ENCODE results near the gene IQGAP2. TPM values are rescaled to one million over a fixed set of nuclear protein-coding genes. Genes with fewer than 3 reads are reported as not detected.

Gene IQGAP2
- total RNA-seq, 1 donor from 2014 or later = not detected

GRCh38 chr5:76616206-76616605 is 213.1 kb downstream of the IQGAP2 start:
- Histone ChIP-seq H3K27me3 (ENCODE audit: control insufficient read depth, insufficient read depth, low read length) (no peaks in the 10 kb centered on the region), H3K36me3 (ENCODE audit: control insufficient read depth, insufficient read depth, low read length) (no peaks in the 10 kb centered on the region), H3K4me3 (ENCODE audit: low read depth, low read length) (no peak overlapping the region)
- TF ChIP-seq CTCF (IDR thresholded peaks at IDR 0.05; ENCODE audit: insufficient read depth, low read length, severe bottlenecking) = no peak
- FAIRE-seq (no peak), DNase-seq (ENCODE audit: low read depth) (no peak)

DNA sequence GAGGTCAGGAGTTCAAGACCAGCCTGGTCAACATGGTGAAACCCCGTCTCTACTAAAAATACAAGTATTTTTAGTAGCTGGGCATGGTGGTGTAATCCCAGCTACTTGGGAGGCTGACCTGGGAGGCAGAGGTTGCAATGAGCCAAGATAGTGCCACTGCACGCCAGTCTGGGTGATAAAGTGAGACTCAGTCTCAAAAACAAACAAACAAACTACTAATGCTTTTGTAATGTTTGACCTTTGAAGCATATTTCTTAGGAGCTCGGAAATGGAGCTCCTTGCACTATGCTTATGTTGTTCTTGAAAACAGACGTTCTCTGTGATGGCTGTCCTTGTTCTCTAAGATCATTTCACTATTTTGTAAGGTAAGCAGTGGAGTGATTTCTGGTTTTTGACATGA is 214.1 kb downstream of the IQGAP2 start:
- TF ChIP-seq CTCF (IDR thresholded peaks at IDR 0.05; ENCODE audit: insufficient read depth, low read length, severe bottlenecking) = no peak
- Histone ChIP-seq H3K36me3 (ENCODE audit: control insufficient read depth, insufficient read depth, low read length) (no peaks in the 10 kb centered on the region), H3K27me3 (ENCODE audit: control insufficient read depth, insufficient read depth, low read length) (no peaks in the 10 kb centered on the region), H3K4me3 (ENCODE audit: low read depth, low read length) (no peak overlapping the region)
- no peak for FAIRE-seq
- DNase-seq (ENCODE audit: low read depth) = no peak

GRCh38 chr5:76617675-76618074 is 214.6 kb downstream of the IQGAP2 start:
- TF ChIP-seq CTCF (IDR thresholded peaks at IDR 0.05; ENCODE audit: insufficient read depth, low read length, severe bottlenecking) = no peak
- peak; percentile 13 for DNase-seq (ENCODE audit: low read depth)
- FAIRE-seq = no peak
- Histone ChIP-seq H3K36me3 (ENCODE audit: control insufficient read depth, insufficient read depth, low read length) (no peaks in the 10 kb centered on the region), H3K4me3 (ENCODE audit: low read depth, low read length) (no peak overlapping the region), H3K27me3 (ENCODE audit: control insufficient read depth, insufficient read depth, low read length) (no peaks in the 10 kb centered on the region)

DNA sequence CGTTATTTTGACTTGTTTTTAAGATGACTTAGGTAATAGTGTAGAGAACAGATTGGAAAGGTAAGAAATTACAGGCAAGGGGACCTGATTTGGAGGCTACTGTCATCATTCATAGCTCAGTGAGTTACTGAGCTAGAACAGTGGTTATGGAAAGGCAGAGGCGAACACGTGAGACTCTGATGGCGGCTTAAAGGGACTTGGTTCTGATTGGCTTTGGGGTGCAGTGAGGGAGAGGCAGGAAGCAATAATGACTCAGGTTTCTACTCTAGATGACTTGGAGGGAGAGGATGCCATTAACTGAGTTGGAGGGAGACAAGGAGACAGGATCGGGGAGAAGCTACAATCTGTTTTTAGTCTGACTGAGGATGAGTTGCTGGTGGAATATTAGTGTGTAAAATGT is 217.1 kb downstream of the IQGAP2 start:
- H3K4me3 ChIP-seq (ENCODE audit: low read depth, low read length) = no peak overlapping the region
- no peaks in the 10 kb centered on the region for H3K27me3 ChIP-seq (ENCODE audit: control insufficient read depth, insufficient read depth, low read length)
- H3K36me3 ChIP-seq (ENCODE audit: control insufficient read depth, insufficient read depth, low read length) = no peaks in the 10 kb centered on the region
- DNase-seq (ENCODE audit: low read depth) (no peak), FAIRE-seq (no peak)
- no peak for TF ChIP-seq CTCF (IDR thresholded peaks at IDR 0.05; ENCODE audit: insufficient read depth, low read length, severe bottlenecking)

- Histone ChIP-seq H3K36me3 (ENCODE audit: control insufficient read depth, insufficient read depth, low read length) (no peaks in the 10 kb centered on the region), H3K27me3 (ENCODE audit: control insufficient read depth, insufficient read depth, low read length) (peaks cover 2% of the 10 kb centered on the region), H3K4me3 (ENCODE audit: low read depth, low read length) (no peak overlapping the region)
- no peak for TF ChIP-seq CTCF (IDR thresholded peaks at IDR 0.05; ENCODE audit: insufficient read depth, low read length, severe bottlenecking)
- FAIRE-seq (no peak), DNase-seq (ENCODE audit: low read depth) (no peak)
Observed at GRCh38 chr5:76622076-76622475, 219.0 kb downstream of the IQGAP2 start.

DNA sequence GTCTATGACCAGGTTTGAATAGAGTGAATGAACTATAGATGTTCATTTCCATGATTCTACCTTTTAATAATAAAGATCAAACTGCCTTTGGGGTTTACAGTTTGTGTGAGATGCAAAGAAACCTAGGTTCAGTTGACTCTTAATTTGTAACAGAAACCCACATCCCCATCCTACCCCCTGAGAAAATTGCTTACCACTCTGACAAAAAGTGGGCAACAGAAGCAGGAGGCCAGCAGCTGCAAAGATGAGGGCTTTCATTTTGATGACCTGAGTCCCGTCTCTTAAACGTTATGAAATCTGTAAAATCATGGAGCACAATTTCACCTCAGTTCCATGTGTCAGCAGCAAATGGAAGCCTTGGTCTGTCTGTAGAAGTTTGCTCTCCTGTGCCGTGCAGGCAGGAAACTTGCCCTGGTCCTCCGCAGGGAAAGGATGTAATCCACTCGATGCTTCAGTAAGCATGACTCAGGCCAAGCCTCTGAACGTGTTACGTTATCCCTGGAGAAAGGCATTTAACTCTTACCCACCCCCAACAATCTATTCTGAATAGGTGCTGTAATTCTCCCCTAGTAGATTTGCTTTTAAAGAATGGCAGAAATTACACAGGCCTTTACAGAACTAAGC is 220.0 kb downstream of the IQGAP2 start, which contains the start of gene F2RL2:
F2RL2 (minus strand) TSS at position 431 of the 624 bp plus-strand sequence; CDS start at position 258, 173 bp downstream.
- Histone ChIP-seq H3K36me3 (ENCODE audit: control insufficient read depth, insufficient read depth, low read length) (no peaks in the 10 kb centered on the region), H3K4me3 (ENCODE audit: low read depth, low read length) (no peak within 1 kb of the TSS), H3K27me3 (ENCODE audit: control insufficient read depth, insufficient read depth, low read length) (peaks cover 3% of the 10 kb centered on the region)
- FAIRE-seq (peak; percentile 75), DNase-seq (ENCODE audit: low read depth) (peak; percentile 72)
- TF ChIP-seq CTCF (IDR thresholded peaks at IDR 0.05; ENCODE audit: insufficient read depth, low read length, severe bottlenecking) = no peak
